Measurements from ENCODE around the gene HNRNPUL2.
A peak's percentile ranks its signal among the peaks of the same experiment; 100 is the strongest.
"Not testable (repeated sequence)": the region's sequence is repeated elsewhere in the genome, so short reads cannot be mapped to it uniquely, and the experiment has no call there.

Gene HNRNPUL2

DNA sequence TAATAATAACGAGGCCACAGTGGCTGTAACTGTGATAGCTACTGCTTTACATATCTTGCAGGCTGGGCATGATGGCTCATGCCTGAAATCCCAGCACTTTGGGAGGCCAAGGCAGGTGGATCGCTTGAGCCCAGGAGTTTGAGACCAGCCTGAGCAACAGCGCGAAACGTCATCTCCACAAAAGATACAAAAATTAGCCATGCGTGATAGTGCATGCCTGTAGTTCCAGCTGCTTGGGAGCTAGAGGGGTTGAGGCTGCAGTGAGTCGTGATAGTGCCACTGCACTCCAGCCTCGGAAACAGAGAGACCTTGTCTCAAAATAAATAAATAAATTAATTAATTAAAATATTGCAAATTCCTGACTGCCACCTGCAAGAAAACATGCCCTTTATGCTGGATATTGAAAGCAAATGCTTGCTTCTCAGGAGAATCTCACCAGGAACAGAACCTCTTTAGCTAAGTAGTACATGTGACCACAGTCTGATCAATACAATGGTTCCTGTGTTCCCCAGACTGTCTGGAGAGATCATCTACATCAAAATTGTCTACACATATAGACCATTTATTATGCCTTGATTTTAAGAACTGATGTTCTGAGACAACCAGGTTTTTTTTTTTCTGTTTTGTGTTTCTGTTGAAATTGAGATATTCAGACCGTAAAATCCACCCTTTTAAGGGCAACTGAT, 20.4 kb upstream of the HNRNPUL2 start:
- no peak for DNase-seq (ENCODE audit: extremely low read depth, low read depth)
- TF ChIP-seq, protein P1, sequence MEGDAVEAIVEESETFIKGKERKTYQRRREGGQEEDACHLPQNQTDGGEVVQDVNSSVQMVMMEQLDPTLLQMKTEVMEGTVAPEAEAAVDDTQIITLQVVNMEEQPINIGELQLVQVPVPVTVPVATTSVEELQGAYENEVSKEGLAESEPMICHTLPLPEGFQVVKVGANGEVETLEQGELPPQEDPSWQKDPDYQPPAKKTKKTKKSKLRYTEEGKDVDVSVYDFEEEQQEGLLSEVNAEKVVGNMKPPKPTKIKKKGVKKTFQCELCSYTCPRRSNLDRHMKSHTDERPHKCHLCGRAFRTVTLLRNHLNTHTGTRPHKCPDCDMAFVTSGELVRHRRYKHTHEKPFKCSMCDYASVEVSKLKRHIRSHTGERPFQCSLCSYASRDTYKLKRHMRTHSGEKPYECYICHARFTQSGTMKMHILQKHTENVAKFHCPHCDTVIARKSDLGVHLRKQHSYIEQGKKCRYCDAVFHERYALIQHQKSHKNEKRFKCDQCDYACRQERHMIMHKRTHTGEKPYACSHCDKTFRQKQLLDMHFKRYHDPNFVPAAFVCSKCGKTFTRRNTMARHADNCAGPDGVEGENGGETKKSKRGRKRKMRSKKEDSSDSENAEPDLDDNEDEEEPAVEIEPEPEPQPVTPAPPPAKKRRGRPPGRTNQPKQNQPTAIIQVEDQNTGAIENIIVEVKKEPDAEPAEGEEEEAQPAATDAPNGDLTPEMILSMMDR (IDR thresholded peaks at IDR 0.05; ENCODE audit: low read depth, low read length, missing control alignments), result no peak
- no peak overlapping the region for H3K4me3 ChIP-seq (replicated peaks; ENCODE audit: low read depth, low read length)

DNA sequence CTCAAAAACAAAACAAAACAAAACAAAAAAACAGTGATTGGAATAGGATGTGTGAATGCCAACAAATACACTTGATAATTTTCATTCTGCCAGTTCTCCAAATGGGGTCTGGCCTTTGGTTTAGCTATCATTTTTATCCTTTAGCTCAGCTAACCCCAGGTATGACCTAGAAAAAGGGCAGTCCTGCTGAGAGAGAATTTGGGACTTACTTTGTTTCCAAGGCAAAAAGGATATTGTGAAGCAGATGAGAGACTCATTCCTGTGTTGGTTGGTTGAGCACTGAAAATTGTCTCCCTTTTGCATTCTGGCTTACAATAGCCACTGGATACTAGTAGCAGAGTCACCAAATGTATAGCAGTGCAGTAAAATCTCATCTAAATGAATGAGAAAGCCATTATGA, 9.9 kb upstream of the HNRNPUL2 start:
- TF ChIP-seq, protein P1 (IDR thresholded peaks at IDR 0.05; ENCODE audit: low read depth, low read length, missing control alignments), result no peak
- no peak for DNase-seq (ENCODE audit: extremely low read depth, low read depth)
- no peak overlapping the region for H3K4me3 ChIP-seq (replicated peaks; ENCODE audit: low read depth, low read length)

DNA sequence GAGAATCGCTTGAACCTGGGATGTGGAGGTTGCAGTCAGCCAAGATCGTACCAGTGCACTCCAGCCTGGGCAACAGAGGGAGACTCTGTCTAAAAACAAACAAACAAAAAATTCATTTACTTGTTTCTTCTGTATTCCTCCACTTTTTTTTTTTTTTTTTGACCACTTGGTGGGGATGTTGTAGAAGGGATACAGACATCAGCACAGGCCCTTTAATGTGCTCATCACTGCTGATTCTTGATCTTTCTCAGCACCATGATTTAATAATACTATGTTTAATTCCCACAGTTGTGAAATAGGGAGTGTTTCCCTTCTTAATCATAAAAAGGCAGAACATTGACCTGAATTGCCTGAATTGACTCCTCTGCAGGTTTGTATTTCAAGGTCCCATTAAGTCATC, 5.6 kb upstream of the HNRNPUL2 start:
- TF ChIP-seq, protein P1 (IDR thresholded peaks at IDR 0.05; ENCODE audit: low read depth, low read length, missing control alignments), result no peak
- no peak overlapping the region for H3K4me3 ChIP-seq (replicated peaks; ENCODE audit: low read depth, low read length)
- no peak for DNase-seq (ENCODE audit: extremely low read depth, low read depth)

DNA sequence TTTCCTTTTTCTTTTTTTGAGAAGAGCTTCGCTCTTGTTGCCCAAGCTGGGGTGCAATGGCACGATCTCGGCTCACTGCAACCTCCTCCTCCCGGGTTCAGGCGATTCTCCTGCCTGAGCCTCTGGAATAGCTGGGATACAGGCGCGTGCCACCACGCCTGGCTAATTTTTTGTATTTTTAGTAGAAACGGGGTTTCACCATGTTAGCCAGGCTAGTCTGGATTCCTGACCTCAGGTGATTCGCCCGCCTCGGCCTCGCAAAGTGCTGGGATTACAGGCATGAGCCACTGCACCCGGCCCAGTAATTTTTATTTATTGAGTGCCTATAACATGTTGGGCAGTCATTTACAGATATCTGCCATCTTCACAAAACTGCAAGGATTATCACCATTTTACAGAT, 2.8 kb upstream of the HNRNPUL2 start:
- DNase-seq (ENCODE audit: extremely low read depth, low read depth), result not testable (repeated sequence)
- H3K4me3 ChIP-seq (replicated peaks; ENCODE audit: low read depth, low read length), result peak overlapping the region; percentile 99

DNA sequence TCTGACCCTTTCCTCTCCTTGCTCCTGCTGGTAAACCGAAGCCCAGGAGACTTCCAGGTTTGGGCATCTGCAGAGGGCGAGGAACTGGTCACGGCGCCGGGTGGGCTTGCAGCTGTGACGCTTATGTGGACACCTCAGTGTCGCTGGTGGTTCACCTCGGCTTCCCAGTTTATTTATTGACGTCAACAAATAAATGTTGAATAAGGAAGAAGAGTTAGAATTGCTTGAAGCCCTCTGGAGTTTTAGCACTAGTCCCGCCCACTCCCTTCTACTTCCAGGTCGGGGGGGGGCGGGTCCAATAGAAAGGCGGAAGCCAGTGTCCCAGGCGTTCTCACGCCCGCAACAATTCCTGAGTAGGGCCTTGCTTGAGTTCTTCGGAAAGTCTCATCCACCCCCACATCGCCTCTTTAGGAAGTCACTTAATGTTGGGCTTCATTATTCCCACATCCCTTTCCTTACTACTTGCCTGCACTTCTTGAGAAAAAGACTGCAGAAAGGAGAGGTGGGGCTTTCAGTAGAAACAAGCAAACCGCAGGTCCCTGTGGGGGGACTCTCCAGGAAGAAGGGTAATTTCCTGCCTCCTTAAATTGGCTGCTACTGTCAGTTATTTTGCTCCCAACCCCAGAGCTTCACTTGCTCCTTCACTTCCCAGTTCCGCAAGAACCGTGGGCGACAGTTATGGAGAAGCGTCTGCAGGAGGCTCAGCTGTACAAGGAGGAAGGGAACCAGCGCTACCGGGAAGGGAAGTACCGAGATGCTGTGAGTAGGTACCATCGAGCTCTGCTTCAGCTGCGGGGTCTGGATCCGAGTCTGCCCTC, 1.1 kb upstream of the HNRNPUL2 start, which contains the start of gene TTC9C:
Gene TTC9C, plus strand, starts transcription at position 316 of the 818 bp plus-strand sequence. Its CDS starts 363 bp downstream, at position 679.
- TF ChIP-seq, protein P1 (IDR thresholded peaks at IDR 0.05; ENCODE audit: low read depth, low read length, missing control alignments), result no peak
- DNase-seq (ENCODE audit: extremely low read depth, low read depth), result peak; percentile 48

DNA sequence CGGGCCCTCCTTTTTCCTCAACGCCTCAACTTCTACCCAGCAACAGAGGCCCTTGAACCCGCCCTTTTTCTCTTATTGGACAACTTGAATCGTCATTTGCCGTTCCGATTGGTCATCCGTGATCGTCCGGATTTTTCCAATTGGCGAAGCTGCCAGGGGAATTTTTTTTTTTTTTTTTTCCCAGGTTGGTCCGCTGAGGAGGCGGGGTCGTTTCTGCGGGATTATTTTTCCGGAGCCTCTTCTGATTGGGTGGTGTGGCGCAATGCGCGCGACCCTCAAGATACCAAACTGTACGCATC, 564 bp upstream of the HNRNPUL2 start:
- H3K4me3 ChIP-seq (replicated peaks; ENCODE audit: low read depth, low read length), result peak overlapping the region; percentile 99
- DNase-seq (ENCODE audit: extremely low read depth, low read depth), result peak; percentile 96
- TF ChIP-seq, protein P1 (IDR thresholded peaks at IDR 0.05; ENCODE audit: low read depth, low read length, missing control alignments), result no peak

More for the DNA sequence above, 1.1 kb upstream of the HNRNPUL2 start, which contains the start of gene TTC9C:
- peak within 1 kb of the TSS; percentile 99 for H3K4me3 ChIP-seq (replicated peaks; ENCODE audit: low read depth, low read length)

DNA sequence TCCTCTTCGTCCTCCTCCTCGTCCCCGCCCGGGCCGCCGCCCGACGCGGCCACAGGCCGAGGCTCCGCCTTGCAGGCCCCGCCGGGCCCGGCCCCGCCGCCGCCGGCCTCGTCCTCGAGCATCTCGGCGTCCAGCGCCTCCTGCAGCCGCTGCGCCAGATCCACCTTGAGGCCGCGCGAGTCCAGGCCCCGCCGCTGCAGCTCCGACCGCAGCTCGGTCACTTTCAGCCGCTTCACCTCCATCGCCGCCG, 417 bp downstream of the HNRNPUL2 start:
- TF ChIP-seq, protein P1 (IDR thresholded peaks at IDR 0.05; ENCODE audit: low read depth, low read length, missing control alignments), result no peak
- no peak for DNase-seq (ENCODE audit: extremely low read depth, low read depth)
- peak overlapping the region; percentile 99 for H3K4me3 ChIP-seq (replicated peaks; ENCODE audit: low read depth, low read length)

All from HFF-Myc (cell line).